HepG2 (cell line): ENCODE results near the gene TRAPPC12. TPM values are rescaled to one million over a fixed set of nuclear protein-coding genes. Genes with fewer than 3 reads are reported as not detected.

Experiments
- CC2D1A ChIP-seq: sonication (generic); formaldehyde crosslinking; IDR thresholded peaks from 2 replicates; pipeline ENCODE4 v1.8.1; 2023; ENCODE audit warnings: mild to moderate bottlenecking, missing genetic modification reagents
- FOXA1 ChIP-seq, 2 experiments: fragments of 450-650 bp in 1 of 2; sonication (generic) in 1 of 2; formaldehyde crosslinking in 1 of 2; IDR thresholded peaks; 2 replicates each; pipeline versions ENCODE4 v1.4.0 to v1.6.1; 2016 to 2020; ENCODE audit warnings: missing genetic modification reagents in 1 of 2
- NCOR1 ChIP-seq: fragments of 200-600 bp; sonication (generic); IDR thresholded peaks from 2 replicates; pipeline ENCODE4 v1.7.0; 2017; ENCODE audit warnings: antibody characterized with exemption, low read length, borderline replicate concordance
- PHF5A ChIP-seq: IDR thresholded peaks from one replicate; pipeline ENCODE4 v1.6.1; 2018; ENCODE audit warnings: low read depth, missing genetic modification reagents; ENCODE audit not compliant: unreplicated experiment
- SAFB2 ChIP-seq: sonication (generic); formaldehyde crosslinking; IDR thresholded peaks from 2 replicates; pipeline ENCODE4 v1.5.1; 2020; ENCODE audit warnings: missing genetic modification reagents, low read depth, mild to moderate bottlenecking, borderline replicate concordance
- SIX4 ChIP-seq: sonication (generic); formaldehyde crosslinking; IDR thresholded peaks from 2 replicates; pipeline ENCODE4 v1.4.0; 2020; ENCODE audit warnings: missing genetic modification reagents
- TEAD3 ChIP-seq: optimal IDR thresholded peaks from 2 replicates; pipeline ENCODE3; 2016; ENCODE audit warnings: borderline replicate concordance
- U2AF1 ChIP-seq: fragments of 200-400 bp; formaldehyde crosslinking; optimal IDR thresholded peaks from 2 replicates; pipeline ENCODE3; 2017; ENCODE audit warnings: mild to moderate bottlenecking, low read depth, low read length
- ZC3H4 ChIP-seq: sonication (generic); formaldehyde crosslinking; IDR thresholded peaks from 2 replicates; pipeline ENCODE4 v1.4.0; 2020; ENCODE audit warnings: missing genetic modification reagents, borderline replicate concordance
- polyA plus RNA-seq, 8 experiments: library from polyadenylated mRNA; depleted of rRNA in 3 of 8; stranded (reverse) in 7 of 8; unstranded in 1 of 8; fragments of >200 nt; fragmentation: Illumina TruSeq in 4 of 8; extraction: Trizol in 4 of 8; gene quantifications; 2 replicates each; pipeline versions ENCODE4 v1.2.1 to v1.2.3, GENCODE V29; 2011 to 2016; ENCODE audit warnings: low read depth in 4 of 8, missing spikeins in 1 of 8, mixed read lengths in 1 of 8; ENCODE audit not compliant: insufficient read depth in 1 of 8
- total RNA-seq, 5 experiments: library from RNA; depleted of rRNA; stranded (reverse); fragments of >200 nt; fragmentation: Illumina TruSeq; extraction: Trizol; gene quantifications; 2 replicates each; pipeline ENCODE4 v1.2.3, GENCODE V29; 2016; ENCODE audit warnings: low read depth in 1 of 5
- TF ChIP-seq, protein P1 (sequence below): sonication (generic); formaldehyde crosslinking; IDR thresholded peaks from 2 replicates; pipeline ENCODE4 v1.5.1; 2020; ENCODE audit warnings: missing genetic modification reagents, mild to moderate bottlenecking, borderline replicate concordance

The TRAPPC12 gene
- total and polyA plus RNA-seq, 2 of the 13 experiments (the other 11 are each of a cell fraction or from before 2014, with no cell fraction given) = 46.4 to 97.7 TPM

DNA sequence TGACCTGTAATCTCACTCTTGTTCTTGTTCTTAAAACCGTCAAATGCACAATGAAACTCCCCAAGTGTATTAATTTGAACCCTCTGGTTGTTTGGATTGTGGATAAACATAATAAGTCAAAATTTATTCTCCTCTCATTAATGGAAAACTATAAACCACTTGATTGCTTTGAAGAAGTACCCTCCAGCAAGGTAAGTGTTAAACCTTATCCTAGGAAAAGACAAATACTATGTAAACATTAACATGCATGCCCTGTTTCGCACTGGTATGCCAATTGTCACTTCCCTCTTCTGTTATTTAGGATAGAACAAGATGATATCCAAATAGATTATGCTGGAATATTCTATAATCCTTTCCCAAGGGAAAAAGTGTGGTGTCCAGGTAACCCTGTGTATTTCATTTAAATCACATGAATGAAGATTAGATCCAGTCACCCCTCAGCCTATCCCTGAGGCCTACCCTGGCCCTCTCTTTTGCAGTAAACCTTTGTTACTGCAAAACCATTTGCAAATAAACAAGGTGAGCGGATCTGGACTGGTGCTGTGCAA, 138.5 kb downstream of the TRAPPC12 start (continued):
- TF ChIP-seq, protein P1, sequence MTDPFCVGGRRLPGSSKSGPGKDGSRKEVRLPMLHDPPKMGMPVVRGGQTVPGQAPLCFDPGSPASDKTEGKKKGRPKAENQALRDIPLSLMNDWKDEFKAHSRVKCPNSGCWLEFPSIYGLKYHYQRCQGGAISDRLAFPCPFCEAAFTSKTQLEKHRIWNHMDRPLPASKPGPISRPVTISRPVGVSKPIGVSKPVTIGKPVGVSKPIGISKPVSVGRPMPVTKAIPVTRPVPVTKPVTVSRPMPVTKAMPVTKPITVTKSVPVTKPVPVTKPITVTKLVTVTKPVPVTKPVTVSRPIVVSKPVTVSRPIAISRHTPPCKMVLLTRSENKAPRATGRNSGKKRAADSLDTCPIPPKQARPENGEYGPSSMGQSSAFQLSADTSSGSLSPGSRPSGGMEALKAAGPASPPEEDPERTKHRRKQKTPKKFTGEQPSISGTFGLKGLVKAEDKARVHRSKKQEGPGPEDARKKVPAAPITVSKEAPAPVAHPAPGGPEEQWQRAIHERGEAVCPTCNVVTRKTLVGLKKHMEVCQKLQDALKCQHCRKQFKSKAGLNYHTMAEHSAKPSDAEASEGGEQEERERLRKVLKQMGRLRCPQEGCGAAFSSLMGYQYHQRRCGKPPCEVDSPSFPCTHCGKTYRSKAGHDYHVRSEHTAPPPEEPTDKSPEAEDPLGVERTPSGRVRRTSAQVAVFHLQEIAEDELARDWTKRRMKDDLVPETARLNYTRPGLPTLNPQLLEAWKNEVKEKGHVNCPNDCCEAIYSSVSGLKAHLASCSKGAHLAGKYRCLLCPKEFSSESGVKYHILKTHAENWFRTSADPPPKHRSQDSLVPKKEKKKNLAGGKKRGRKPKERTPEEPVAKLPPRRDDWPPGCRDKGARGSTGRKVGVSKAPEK (CRISPR knock-in tag) = no peak
- TF ChIP-seq SIX4 (peak; percentile 10; the same call in 1 of the 2 replicates), SAFB2 (CRISPR knock-in tag) (no peak), ZC3H4 (CRISPR knock-in tag) (peak; percentile 75; the same call in 1 of the 2 replicates), NCOR1 (peak; percentile 49; the same call in 1 of the 2 replicates), FOXA1 (IDR thresholded peaks at IDR 0.05) (no peak), FOXA1 (CRISPR knock-in tag; IDR thresholded peaks at IDR 0.05) (peak; percentile 51; the same call in 1 of the 2 replicates), TEAD3 (peak; percentile 73), CC2D1A (no peak), PHF5A (CRISPR knock-in tag) (no peak), U2AF1 (no peak)
